GM21576 (cell line): ENCODE results near the gene COQ10B.
"Not testable (repeated sequence)": the region's sequence is repeated elsewhere in the genome, so short reads cannot be mapped to it uniquely, and the experiment has no call there.

Source experiments
- ATAC-seq: cut with Tn5 transposase; IDR thresholded peaks from one replicate; pipeline ENCODE4 v1.9.1; 2021; ENCODE audit warnings: mild to moderate bottlenecking, moderate library complexity; ENCODE audit not compliant: unreplicated experiment

COQ10B gene

DNA sequence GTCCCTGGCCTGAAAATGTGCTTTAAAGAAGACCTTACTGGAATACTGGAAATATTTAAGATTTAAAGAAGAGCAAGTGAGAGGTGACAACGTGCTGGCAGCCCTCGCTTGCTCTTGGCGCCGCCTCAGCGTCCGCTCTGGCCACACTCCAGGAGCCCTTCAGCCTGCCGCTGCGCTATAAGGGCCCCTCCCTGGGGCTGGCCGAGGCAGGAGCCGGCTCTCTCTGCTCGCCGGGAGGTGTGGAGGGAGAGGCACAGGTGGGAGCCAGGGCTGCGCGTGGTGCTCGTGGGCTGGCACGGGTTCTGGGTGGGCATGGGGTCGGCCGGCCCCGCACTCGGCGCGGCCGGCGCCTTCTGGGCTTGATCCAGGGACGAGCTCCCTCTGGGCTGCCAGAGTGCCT, 2.9 kb upstream of the COQ10B start:
- ATAC-seq: no peak

DNA sequence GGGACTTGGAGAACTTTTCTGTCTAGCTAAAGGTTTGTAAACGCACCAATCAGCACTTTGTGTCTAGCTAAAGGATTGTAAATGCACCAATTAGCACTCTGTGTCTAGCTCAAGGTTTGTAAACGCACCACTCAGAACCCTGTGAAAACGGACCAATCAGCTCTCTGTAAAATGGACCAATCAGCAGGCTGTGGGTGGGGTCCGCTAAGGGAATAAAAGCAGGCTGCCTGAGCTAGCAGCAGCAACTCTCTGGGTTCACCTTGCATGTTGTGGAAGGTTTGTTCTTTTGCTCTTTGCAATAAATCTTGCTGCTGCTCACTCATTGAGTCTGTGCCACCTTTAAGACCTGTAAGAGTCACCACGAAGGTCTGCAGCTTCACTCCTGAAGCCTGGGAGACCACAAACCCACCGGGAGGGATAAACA, 2.4 kb upstream of the COQ10B start:
- not testable (repeated sequence) for ATAC-seq

DNA sequence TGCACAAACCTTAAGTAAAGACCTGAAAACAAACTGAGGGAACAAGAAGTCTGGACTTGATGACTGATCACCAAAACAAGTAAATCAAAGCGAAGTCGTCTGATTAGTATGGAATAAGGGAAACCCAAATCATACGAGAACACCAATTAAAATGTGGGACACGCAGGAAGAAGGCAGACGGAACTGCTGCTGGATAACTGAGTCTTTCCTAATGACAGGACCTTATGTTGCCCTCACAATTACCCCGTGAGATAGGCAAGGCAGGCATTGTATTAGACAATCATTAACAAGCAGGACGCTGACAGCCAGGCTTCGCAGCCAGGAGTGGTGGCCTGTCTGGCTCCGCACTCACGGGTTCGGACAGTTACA, 614 bp upstream of the COQ10B start:
- no peak for ATAC-seq

DNA sequence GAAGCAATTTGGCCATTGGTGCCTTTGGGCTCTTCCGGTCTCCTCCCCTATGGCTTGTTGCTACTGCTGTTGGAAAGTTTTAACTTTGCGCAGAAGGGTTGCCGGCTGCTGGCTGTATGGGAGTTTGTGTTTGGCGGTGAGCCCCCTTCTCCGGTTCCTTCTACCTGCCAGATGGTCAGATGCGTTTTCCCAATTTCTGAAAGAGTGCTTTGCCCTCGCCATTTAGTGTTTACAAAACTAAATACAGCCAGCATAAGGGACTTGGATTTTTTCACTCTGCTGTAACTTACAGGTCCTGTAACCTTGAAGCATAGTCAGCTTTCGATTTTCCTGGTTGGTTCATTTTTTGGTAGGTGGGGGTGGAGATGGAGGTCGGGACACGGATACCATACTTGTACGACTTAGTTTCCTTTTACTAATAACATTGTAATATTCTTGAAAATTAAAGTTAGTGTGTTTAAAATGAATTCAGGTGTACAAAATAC, 604 bp downstream of the COQ10B start:
- peak; percentile 32 for ATAC-seq

DNA sequence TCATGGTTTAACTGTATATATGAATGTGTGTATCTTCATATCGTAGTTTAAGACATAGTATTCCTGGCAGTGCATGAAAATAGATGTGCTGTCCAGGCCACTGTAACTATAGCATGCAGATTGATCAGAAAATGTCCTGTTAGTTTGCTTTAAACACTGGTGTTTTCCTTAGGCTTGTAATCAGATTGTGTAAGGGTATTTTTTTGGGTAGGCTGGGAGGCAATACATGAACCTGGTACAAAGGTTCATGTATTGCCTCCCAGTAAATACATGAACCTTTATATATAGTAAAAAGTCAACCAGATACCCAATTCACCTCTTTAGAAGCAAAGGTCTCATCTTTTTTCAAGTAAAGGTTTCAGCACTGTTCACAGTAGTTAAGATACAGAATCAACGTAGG, 1.6 kb downstream of the COQ10B start:
- ATAC-seq: no peak

DNA sequence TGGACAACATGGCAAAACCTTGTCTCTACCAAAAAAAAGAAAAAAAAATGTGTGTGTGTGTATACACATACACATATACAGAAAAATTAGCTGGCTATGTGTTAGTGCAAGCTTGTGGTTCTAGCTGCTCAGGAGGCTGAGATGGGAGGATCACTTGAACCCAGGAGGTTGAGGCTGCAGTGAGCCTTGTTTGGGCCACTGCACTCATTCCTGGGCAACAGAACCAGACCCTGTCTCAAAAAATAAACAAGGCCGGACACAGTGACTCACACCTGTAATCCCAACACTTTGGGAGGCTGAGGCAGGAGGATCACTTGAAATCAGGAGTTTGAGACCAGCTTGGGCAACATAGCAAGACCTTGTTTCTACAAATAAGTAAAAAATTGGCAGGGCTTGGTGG, 2.1 kb downstream of the COQ10B start:
- no peak for ATAC-seq

DNA sequence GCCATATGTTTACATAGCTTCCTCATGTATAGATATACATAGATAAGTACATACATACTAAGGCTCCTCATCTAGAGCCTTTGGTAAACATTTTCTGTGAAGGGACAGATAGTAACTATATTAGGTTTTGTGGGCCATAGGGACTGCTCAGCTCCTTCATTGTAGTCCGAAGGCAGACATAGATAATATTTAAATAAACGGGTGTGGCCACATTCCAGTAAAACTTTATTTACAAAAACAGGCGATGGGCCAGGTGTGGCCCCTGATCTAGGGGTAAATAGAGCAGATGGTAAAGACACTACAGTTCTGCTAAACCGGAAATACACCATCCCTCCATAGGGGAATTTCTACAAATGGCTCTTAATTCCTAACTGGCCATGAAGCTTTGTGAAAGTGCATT, 7.3 kb downstream of the COQ10B start:
- ATAC-seq: no peak

DNA sequence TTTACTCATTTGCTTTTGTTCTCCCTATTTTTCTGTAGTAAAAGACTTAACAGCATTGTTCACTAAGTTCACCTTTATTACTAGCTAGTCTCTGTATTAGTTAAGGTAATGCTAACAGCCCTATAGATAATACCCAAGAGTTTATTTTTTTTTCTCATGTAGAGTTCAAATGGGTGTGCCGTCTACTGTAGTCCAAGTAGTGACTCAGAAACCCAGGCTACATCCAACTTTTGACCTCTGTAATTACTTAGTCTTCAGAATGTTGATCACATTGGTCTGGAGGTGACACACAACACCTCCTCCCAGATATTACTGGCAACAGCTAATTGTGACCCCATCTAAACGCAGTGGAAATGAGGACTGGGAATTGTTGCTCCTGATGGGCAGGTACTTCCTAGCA, 7.7 kb downstream of the COQ10B start:
- no peak for ATAC-seq

DNA sequence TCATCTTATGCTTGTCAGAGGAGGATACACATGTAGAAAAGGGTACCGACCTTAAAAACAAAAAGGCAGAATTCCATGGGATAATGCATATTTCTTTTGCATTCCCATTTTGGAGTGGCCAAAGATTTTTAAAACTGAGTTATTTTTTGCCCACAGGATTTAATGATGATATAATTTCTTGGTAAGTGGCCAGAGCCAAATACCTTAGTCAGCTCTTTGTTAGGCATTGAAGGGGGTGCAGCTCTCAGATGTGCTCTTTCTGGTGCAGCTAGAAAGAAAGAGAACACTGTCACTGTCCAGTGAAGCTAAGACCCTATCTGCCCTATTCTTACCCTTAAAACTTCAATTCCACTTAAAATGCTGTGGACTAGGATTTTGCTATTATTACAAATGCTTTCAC, 10.8 kb downstream of the COQ10B start:
- no peak for ATAC-seq

DNA sequence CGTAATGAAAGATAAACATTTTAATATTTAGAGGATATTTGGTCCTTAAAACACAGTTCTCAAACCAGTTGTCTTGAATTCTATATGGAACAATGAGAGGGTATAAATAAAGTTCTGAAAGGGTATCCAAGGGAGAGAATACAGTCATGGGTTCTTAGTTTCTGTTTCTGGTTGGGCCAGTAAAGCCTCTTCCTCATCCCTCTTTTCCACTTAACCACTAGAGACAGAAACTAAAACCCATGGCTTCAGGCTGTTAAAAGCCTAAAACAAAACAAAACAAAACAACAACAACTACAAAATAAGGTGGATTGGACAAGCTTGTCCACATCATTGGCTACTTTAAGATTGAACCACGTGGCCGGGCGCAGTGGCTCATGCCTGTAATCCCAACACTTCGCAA, 18.8 kb downstream of the COQ10B start:
- no peak for ATAC-seq

DNA sequence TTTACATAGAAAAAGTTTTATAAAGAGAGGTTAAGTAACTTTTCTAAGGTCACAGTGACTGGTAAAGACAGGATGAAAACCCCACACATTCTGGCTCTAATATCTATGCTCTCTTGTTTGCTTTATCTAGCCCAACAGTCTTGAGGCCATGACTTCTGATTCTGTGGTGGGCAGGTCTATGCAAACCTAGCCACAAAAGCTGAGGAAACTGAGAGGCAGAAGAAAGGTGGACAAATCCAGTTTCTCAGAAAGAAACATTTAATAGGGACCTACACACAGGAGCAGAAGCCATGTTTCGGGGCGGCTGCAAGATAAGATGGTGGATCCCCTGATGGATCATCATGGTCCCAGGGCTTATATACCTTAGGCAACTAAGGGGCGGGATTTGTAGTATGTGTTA, 24.4 kb downstream of the COQ10B start:
- no peak for ATAC-seq

DNA sequence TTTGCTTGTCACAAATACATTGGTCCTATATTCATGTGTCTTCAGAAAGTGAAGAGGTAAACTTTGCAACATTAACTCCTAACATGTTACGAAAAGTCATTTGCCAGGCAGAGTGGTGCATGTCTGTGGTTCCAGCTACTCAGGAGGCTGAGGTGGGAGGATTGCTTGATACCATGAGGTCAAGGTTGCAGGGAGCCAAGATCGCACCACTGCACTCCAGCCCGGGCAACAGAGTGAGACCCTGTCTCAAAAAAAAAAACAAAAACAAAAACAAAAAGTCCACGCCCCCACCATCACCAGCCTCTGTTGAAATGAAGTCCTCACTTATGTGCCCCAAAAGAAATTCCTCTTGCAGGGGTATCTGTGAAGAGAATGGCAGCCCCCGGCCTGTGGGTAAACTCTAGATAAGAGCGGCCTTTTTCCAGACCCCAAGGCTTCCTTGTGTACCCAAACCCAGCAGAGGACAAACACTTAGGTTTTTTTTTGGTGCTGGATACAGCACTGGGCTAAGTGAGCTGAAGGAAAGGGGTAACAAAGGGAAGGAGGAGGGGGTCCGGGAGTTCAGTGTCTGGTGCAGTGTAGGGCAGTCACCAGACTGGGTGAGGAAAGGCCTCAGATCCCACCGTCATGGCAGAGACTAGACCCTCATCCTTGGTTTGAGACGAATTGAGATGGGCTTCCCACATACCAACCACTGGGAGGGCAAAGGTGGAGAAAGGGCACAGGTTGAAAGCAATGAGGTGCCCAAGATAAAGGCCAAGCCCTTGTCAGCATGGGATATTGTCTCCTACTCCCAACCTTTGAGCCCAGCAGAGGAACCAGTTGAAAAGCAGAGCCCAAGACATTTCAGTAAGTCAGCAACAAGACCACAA, 27.0 kb downstream of the COQ10B start:
- no peak for ATAC-seq

DNA sequence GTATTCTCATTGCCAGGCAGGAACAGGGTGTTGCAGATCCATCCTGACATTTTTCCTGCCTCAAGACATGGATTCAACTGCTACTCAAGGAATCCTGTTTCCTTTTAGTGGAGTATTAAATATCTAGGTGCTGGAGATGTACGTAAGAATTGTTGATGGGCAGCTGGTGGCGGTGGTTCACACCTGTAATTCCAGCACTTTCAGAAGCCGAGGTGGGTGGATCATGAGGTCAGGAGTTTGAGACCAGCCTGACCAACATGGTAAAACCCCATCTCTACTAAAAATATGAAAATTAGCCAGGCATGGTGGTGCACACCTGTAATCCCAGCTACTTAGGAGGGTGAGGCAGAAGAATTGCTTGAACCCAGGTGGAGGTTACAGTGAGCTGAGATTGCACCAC, 30.9 kb downstream of the COQ10B start:
- ATAC-seq: not testable (repeated sequence)

DNA sequence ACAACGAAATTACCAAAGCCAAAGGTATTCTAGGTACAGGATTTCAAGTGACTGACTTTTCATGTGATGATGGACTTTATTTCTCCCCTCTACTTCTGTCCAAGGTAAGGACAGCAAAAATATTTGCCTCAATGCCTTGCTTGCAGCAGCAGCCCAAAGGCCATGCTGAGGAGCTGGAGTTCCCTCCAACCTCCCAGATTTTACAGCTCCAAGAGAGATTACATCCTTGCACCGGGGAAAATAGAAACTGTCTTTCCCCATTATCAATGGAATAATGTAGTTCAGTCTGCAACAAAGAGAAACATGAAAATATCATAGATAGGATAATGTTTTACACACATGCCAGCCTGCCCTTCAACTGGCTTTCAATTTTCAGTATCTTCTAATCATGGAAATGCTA, 32.8 kb downstream of the COQ10B start:
- ATAC-seq: no peak

DNA sequence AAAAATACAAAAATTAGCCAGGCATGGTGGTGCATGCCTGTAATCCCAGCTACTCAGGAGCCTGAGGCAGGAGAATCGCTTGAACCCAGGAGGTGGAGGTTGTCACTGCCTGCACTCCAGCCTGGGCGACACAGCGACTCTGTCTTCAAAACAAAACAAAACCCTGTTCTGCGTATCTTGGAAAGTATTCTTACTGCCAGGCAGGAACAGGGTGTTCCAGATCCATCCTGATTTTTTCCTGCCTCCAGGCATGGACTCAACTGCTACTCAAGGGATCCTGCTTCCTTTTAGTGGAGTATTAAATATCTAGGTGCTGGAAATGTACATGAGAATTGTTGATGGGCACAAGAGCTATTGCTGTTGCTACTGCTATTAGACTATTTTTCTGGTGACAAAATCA, 34.0 kb downstream of the COQ10B start:
- ATAC-seq: no peak

DNA sequence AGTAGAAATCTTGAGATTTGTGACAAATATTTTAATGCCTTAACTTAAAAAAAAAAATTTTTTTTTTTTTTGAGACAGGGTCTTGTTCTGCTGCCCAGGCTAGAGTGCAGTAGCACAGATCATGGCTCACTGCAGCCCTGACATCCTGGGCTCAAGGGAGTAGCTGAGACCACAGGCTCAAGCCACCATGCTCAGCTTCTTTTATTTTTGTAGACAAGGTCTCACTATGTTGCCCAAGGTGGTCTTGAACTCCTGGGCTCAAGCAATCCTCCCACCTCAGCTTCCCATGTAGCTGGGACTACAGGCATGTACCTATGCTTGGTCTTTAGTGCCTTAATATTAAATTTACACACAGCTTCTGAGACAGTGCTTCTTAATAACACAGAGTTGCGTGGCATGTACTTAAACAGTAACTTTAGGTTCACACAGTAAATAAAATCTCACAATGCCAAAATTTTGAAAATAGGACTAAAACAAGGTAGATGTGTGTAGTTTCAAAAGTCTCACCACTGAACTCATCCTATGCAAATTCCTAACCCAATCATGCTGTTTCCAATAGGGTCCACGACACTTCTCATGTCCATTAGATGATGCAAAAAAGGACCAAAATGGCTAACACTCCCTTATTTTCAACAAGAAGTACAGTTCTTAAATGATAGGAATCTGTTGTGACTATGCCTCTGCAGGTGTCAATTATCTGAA, 42.2 kb downstream of the COQ10B start:
- no peak for ATAC-seq

DNA sequence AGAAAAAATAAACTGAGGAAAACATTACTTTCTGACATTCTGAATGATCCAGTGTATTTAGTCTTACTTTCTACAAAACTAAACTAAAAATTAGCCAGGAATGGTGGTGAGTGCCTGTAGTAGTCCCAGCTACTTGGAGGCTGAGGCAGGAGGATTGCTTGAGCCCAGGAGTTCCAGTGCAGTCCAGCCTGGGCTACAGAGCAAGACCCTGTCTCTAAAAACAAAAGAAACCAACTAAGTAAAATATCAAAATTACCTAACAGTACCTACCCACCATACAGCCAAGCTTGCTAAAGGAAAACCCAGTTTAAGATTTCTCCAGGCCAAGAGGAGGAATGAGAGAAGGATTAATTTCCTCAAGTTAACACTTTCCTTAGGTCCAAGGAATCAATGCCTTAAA, 43.3 kb downstream of the COQ10B start:
- ATAC-seq: no peak

DNA sequence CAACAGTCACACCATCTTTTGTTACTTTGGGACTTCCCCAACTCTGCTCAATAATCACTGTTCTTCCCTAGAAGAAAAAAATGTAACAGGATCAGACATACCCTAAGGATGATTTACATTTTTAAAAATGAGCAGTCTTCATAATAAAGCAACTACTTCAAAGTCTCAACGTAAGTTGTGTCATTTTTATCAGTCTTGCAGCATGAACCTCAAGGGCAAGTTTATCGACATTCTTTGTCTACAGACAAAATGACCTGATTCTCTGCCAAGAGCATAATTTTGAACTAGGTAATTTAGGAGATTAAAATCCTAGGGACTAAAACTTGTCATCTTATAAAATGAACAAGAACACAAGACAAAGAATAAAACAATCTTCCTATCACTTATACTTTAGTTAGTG, 44.0 kb downstream of the COQ10B start:
- ATAC-seq: no peak

DNA sequence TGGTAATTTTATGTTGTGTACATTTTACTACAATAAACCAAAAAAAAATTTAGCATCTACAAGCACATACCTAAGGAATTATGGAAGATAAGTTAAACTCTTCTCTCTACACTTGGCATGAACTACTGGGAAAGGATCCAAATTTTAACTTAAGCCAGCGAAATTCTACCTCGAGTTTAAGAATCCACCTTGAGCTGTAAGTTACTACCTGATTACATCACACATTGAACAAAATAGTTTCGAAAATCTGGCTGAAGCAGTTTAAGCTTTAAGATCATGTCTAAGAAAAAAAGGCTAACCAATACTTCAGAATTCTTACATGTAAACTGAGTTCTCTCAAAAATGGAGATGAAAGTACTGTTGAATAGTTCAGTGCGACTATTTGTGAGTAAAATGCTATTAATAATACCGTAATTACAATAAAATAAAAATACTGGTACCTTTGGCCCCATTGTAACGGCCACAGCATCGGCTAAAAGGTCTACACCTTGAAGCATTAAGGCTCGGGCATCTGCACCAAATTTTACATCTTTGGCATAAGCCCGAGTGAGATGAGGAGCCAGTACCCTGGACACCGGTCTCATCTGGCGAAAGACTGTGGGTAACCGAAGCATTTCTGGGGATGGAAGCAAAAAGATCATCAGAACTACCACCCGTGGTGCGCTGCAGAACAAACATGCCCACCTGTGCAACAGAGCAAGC, 45.0 kb downstream of the COQ10B start:
- no peak for ATAC-seq

DNA sequence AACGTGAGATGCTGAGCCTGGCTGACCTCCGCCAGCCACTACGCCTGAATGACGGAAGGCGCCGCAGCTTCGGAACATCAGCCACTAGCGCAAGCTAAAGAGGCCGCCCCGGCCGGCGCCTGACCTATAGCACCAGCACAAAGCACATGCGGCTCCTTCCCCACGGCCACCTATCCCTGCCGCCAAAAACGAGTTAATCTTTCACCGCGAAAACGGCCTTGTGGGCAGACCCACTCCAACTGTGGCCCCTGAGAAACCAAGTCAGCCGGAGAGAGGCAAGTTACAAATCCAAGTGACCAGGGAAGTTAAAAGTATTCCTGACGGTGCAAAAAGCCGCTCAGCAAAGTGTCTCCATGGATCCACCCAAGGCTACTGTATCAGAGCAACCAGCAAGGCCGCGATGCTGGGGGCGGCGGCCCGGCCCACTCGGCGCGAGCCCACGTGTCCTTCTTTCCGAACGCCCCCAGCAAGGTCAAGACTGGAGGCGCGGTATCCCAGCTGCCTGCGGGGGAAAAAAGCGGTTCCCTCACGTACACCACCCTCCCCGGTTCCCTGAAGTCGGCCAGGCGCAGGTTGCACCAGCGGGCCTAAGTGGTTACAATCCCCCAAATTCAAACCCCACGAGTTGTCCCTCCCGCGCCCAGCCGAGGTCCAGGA, 45.7 kb downstream of the COQ10B start:
- ATAC-seq: peak; percentile 24
